ENCODE data around the gene ADAP1.
"Not testable (repeated sequence)": the region's sequence is repeated elsewhere in the genome, so short reads cannot be mapped to it uniquely, and the experiment has no call there.

The ADAP1 gene

DNA sequence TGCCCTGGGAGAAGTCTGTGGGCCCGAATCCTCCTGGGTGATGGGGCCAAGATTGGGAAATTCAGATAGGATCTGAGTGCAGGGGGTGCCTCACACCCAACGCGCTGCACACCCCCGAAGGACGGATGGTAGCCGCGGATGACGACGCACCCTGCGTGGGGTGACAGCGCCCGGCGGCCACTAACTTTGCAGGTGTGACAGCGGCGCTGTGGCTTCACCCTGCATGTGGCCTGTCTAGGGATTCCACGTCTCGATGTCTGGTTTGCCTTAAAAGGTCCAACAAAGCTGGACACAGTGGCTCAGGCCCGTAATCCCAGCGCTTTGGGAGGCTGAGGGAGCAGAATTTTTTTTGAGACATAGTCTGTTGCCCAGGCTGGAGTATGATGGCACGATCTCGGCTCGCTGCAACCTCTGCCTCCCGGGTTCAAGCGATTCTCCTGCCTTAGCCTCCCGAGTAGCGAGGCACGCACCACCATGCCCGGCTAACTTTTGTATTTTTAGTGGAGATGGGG, 18.6 kb downstream of the ADAP1 start:
- DNase-seq, result no peak

DNA sequence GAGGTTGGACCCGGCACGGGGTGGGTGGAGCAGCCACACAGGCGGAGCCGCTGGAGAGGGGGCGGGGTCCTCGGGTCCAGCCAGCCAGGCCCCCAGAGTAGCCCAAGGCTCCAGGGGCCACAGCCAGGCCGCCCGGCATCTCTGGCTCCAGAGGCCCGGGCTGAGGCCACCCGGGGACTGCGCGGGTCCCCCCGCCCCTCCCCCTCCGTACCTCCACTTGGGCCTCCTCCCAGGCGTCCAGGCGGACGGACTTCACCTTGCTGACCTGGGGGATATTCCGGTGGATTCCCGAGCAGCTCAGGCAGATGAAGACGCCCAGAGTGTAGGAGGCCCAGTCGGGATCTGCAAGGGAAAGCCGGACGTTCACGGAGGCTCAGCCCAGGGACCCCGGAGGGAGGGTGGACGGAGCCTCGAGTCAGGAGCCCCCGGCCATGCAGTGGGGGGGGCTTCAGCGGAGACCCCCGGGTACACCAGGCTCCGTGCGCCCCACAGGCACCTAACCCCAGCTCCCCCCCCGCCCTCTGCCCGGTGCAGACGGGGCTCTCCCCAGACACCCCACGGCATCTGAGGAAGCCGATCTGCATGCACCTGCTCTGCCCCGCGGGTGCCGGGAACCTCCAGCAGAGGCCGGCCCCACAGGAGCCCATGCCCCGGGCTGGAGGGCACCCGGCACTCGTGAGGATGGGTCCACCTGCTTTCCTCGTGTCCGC, 19.2 kb downstream of the ADAP1 start:
- no peak for DNase-seq

DNA sequence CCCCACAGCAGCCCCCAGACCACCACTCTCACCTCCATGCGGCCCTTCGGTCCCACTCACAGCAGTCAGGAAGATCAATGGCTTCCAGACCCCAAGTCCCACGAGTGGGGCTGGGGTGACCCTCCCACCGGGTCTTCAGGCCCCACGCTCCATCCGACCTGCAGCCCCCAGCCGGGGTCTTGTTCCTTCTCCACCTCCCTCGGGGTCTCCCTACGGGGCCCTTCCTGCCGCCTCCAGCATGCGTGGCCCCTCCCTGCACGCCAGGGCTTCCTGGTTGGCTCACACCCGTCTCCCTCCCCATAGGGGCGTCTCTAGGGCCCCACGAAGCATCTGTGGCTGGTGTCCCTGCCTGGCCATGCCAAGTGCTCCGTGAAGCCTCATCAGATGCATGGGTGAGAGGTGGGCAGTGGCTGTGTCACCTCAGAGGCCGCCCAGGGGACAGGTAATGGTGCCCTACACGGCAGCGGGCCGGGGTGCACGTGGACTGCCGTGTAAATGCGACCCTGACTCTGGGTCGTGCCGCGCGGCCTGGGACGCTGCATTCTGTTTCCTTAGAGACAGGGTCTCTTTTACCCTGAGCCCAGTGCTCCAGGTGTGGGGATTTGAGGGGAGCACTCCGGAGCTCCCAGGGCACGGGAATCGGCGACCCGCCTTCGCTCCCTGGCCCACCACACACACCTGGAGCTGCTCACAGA, 19.9 kb downstream of the ADAP1 start:
- no peak for DNase-seq

DNA sequence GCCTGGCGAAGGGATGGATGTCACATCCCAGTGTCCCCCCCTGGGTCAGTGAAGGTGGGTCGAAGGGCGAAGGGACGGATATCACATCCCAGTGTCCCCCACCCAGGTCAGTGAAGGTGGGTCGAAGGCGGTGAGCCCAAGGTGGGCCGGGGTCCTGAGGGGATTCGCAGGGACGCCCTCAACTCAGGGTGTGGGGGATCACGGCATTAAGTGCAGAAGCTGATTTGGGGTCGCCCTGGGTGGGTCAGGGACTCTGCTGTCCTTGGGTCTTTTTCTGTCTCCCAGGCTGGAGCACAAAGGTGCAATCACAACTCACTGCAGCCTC, 21.9 kb downstream of the ADAP1 start:
- no peak for DNase-seq

DNA sequence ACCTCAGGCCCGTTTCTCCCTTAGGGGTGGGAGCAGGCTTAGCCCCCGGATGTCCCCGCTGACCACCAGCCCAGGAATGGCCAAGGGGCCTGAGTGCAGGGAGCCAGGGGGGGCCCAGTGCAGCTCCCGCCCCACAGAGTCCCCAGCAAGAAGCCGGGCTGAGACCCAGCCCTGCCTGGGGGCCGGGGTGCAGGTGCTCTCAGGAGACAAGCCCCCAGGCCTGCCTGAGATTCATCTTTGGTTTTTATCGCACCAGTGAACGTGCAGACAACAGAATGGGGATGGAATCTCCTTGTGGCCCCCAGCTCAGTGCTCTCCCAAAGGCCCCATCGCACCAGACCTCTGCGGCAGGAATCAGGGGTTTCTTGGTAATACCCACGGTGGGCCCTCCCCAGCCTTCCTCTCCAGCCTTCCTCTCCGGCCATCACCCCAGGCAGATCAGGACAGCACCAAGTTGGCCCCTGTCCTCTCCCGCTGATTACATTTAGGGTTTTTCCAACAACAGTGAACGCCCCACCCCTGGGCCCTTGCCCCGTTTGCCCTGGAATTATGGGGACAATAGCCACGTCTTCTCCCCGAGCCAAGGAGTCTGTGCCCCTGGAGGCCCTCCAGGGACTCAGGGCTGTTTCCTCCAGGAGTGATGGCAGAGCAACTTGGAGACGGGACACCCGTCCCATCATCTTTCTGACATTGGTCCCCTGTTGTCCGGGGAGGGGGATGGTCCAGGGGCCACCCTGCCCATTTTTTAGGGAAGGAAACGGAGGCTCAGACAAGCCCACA, 22.4 kb downstream of the ADAP1 start:
- DNase-seq, result no peak

DNA sequence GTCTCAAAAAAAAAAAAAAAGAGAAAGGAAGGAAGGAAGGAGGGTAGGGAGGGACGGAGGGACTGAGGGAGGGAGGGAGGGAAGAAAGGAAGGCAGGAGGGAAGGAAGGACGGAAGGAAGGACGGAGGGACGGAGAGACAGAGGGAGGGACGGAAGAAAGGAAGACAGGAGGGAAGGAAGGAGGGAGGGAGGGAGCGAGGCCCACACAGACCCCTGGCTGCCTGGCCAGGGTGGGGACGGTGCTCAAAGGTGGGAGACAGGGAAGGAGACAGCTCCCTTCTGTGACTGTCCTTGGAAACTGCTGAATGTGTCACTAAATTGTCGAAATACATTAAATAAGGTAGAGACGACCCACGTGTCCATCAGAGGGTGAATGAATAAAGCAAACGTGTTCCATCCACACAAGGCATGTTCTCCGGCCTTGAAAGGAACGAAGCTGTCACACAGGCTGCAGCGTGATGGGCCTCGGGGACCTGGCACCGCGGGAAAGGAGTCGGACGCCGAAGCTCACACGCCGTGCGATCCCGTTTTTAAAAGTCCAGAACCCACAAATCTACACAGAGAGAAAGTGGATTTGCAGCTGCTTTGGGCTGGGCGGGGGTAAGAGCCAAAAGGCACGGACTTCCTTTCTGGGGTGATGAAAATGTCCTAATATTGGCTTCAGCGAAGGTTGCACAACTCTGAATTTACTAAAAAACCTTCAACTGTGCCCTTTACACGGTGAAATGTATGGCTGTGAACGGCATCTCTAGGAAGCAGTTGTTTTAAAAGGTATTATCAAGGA, 23.3 kb downstream of the ADAP1 start:
- no peak for DNase-seq

DNA sequence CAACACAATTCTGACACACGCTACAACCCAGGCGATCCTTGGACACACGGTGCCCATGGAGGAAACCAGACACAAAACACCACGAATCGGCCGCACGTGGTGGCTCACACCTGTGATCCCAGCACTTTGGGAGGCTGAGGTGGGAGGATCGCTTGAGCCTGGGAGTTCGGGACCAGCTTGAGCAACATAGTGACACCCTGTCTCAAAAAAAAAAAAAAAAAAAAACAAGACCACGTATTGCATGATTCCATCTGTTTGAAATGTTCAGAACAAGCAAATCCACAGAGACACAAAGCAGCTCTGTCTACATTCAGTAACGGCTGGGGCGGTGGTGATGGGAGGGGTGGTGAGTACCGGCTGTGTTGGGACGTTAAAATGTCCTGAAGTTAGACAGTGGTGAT, 25.2 kb downstream of the ADAP1 start:
- no peak for DNase-seq

DNA sequence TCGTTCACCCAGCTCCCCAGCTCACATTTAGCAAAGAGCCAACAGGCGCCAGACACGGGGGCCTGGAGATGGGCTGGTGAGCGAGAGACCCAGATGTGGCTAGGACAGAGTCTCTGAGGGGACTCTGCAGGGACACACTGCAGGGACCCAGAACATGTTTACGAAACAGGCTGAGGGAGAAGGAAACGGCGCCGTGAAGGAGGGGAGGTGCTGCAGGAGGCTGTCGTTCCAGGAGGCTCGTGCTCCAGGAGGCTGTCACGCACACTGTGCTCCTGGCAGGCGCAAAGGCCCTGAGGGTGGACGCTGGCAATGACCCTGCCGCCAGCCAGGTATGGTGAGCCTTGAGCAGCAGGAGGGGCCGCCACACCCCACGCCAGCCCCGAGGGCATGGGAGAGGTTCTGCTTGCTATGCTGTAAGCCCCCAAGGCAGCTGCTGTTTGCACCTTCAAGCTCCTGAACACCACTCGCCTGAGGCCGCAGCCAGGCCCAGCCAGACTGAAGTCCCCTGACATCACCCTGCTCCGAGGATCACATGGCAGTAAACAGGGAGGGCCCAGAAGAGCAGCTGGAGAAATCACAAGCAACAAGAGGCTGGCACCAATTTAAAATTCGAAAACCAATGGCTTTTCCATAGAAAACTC, 27.3 kb downstream of the ADAP1 start:
- no peak for DNase-seq

DNA sequence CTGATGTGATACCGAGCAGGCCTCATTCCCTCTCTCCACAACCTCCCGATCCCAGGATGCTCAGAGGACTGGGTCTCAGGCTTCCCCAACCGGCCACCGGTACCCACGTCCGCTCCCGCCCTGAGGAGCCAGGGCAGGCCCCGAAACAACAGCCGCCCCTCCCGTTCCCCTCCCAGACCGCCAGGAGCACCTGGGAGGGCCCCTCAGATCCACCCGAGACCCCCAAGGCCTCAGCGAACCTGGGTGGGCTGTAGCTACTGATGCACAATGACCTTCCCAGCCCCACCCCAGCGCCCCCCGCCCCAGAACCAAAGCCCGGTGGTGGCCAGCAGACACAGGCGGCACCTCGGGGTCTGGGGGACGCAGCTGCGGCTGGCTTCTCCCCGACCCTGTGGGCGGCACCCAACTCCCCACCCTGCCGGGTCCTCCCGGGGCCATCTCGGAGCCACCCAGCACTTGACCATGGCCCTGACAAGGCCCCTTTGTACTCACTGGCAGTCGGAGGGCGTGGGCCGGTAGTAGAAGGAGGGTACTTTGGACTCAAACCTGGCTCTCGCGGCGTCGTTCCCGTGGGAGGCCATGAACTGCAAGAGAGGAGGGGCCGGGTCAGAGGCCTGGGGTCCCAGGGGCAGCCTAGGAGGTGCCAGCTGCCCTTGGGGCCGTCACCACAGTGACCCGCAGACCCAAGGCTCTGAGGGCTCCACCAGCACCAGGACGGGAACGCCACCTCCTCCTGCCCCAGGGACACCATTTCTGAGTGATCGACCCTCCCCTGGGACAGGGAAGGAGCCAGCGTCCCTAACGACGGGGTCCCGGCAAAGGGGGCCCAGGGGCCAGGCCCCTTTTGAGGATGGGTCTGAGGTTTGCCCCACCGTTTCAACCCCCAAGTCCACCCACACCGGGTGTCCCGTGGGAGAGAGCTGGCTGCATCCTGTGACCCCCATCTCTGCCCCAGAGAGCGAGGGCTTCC, 28.1 kb downstream of the ADAP1 start:
- no peak for DNase-seq

DNA sequence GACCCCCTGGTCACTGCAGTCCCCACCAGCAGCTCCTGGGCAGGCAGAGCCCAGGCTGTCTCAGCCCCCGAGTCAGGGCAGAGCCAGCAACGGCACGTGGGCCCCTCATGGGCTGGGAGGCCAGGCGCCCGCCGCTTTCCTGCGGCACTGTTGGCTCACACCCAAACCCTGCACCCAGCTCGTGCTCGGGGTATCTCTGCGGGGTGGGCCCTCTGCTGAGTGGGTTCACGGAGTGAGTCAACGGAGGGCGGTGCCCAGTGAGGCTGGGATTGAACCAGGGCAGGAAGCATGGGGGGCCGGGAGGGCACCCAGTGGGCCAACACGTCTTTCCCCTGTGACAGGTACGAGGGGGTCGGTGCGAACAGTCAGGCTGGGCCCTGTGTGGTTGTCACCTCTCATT, 28.9 kb downstream of the ADAP1 start:
- no peak for DNase-seq

DNA sequence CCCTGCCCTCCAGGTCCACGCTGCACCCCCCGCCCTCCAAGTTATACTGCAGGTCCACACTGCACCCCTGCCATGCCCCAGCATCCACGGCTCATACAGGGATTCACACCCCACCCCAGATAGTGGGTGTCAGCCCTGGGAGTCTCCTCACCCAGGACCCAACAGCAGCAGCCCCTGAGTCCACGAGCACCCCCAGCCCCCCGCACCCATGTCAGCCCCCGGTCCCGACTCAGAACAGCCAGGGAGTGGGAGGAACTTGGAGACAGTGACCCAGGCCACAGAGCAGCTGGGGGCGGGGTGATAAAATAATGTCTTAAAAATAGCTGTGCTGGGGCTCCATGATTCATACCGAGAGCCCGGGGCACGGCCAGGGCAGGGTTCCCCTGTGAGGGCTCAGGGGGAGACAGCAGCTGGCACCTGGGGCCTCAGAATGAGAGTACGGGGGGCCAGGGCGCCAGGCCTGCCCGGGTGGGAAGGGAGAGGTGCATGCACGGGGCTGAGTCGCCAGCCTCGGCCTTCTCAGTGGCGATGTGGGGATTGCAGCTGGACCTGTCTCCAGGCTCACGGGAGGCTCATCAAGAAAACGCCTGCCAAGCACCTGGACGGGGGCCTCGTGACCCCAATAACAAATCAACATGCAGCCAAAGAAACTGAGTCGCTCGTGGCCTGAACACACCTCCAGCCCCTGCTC, 29.8 kb downstream of the ADAP1 start:
- DNase-seq, result no peak

DNA sequence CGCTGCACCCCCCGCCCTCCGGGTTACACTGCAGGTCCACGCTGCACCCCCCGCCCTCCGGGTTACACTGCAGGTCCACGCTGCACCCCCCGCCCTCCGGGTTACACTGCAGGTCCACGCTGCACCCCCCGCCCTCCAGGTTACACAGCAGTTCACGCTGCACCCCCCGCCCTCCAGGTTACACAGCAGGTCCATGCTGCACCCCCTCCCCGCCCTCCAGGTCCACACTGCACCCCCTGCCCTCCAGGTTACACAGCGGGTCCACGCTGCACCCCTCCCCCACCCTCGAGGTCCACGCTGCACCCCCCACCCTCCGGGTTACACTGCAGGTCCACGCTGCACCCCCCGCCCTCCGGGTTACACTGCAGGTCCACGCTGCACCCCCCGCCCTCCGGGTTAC, 30.4 kb downstream of the ADAP1 start:
- not testable (repeated sequence) for DNase-seq

DNA sequence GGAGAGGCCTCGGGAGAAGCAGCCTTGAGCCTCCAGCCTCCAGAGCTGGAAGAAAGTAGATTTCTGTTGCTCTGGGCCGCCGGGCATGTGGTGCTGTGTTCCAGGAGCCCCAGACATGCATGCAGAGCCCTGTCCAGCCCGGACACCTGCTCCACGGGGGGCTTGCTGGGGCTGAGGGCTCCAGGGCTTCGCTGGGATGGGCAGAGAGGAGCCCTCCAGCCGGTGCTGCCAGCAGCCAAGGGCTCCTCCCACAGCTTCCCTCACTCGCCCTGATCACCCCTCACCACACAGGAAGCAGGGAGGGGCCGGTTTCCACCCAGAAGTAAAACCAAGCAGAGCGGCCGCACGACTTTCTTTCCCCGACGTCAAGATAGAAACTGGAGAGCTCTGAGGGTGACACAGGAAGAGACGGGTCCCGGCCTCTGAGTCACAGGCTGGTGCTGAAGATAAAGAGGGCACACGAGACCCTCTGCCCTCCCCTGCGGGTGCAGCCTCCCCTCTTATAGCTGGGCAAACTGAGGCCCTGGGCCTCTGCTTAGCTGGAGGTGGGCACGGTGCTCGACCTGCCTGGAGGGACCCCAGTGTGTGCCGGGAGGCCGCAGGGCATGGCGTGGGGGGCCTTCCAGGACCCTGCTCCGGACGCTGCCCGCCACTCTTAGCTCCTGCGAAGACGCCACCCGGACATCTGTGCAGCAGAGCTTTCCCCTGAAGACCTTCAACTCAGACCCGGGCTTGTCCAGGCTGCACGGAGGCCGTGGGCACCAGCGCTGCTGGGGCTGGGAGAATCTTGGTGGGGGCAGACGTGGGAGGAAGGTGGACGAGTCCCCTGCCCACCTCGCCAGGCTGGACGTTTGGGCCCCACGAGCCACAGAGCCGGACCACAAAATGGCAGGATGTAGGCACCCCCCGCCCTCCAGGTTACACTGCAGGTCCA, 31.1 kb downstream of the ADAP1 start:
- no peak for DNase-seq

DNA sequence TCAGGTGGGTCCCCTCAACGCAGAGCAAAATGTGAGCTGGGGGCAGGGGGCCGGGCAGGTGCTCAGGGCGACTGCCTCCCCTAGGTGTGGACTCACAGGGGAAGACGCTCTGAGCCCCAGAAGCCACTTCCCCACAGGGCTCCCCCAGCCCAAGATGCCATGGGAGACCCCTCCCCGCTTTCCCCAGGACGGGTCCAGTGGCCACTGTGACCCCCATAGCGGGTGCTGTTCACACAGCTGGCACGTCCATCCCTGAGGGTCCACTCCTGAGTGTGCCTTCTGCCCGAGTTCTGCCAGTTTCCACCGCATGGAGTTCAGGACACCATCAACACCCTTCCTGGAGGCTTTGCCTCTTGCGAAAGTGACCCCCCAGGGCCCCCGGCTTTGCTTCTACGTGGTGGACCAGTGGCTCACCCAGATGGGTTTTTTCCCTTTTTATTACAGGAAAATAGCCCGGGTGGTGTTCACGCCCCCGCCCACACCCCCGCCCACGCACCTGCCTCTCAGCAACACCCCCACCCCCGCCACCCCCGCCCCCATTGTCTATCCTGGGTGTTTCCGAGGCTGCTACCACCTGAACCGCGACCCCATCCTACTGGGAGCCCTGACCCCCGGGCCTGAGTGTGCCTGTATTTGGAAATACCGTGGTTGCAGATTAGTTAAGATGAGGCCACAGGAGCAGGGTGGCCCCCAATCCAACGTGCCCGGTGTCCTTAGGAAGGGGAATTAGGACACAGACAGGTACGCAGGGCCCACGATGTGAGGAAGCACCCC, 32.0 kb downstream of the ADAP1 start:
- no peak for DNase-seq

DNA sequence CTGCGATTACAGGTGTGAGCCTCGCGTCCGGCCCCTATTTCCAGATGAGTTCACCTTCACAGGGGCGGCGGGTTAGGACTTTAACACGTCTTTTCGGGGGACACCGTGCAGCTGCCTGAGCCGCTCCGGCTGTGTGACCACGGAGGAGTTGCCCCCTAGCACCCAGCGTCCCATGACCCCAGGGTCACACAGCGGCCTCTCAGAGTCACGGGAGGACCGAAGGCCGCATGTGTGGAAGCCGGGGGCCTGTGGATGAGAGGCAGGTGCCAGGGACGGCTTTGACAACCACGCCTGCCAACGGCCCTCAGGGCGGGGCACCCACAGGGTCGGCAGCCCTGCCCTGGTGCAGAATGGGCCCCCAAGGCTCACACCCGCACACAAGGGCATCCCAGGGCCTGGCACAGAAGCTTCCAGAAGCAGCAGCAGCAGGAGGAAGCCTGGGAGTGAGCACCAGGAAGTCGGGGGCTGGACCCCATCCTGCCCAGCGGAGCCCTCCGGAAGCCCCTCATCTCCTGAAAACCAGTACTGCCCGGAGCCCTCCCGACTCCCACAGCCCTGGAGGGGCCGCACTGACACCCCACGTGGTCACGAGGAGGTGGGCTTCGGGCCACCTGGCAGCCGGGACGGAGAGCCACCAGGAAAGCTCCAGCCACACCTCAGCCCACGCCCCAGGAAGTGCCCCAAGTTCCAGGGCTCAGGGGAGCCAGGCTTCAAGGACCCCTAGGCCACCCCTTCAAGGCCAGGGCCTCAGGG, 32.7 kb downstream of the ADAP1 start:
- no peak for DNase-seq

DNA sequence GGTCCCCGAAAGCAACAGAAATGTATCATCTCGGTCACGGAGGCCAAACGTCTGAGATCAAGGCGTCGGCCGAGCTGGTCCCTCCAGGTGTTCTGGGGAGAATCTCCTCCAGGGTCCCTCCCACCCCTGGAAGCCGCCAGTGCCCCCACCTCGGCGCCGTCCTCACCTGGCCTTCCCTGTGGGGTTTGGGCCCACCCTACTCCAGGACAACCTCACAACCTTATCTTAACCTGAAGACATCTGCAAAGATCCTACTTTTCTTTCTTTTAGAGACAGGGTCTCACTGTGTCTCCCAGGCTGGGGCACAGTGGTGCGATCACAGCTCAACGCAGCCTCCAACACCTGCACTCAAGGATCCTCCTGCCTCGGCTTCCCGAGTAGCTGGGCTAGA, 33.4 kb downstream of the ADAP1 start:
- DNase-seq, result no peak

DNA sequence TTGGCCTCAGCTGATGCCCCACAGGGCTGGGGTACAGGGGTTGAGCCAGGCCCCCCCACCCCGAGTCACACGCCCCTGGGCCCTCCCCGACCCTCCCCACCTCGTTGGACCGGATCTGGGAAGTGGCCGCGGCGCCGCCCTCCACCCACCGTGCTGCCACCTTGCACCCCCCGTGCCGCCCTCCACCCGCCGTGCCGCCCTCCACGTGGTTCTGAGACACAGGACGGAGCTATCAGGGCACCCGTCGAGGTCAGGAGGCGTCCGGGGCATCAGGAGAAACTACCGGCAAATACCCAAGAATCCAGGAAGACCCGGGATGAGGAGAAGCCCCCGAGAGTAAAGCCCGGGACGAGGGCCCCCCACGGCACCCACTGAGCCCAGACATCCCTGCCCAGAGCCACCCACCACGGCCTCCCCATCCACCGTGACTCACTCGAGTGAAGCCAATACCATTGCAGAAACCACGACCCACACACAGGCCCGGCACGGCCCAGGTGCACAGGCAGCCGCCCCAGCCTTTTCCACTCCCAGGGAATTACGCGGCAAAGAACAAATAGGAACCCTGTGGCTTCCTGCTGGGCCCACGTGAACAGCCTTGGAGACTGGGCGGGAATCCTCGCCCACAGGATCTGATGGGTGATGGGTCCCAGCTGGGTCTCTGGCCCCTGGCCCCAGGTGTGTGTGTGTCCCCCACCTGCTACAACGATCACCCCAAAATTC, 34.0 kb downstream of the ADAP1 start:
- no peak for DNase-seq
